Pancreas (tissue), 10 donors: ENCODE results near the gene ANKDD1B. TPM values are rescaled to one million over a fixed set of nuclear protein-coding genes. Genes with fewer than 3 reads are reported as not detected.

Experiments used
- ATAC-seq, 4 donors: fragments of 200-7000 bp; cut with Tn5 transposase; one replicate each; pipeline versions ENCODE4 v1.8.0 to v1.9.1; 2020; ENCODE audit warnings: mild to moderate bottlenecking in 4 of 4, moderate library complexity in 4 of 4
- DNase-seq, 6 donors: peaks; one replicate each; pipeline ENCODE4 v3.0.0-alpha.2; 2020
- FAIRE-seq: peaks from 2 replicates; lab custom pipeline; 2012; peaks lifted over from hg19 to GRCh38; lab: Jason Lieb, UNC
- H3K27ac ChIP-seq, 4 donors: fragments of 200-600 bp; sonication (generic); 1 replicate in 3 of 4; 2 replicates in 1 of 4; pipeline versions ENCODE4 v1.5.0 to v1.8.0; 2020
- H3K27me3 ChIP-seq, 4 donors: fragments of 200-600 bp; one replicate each; pipeline ENCODE4 v1.8.0; 2021
- H3K36me3 ChIP-seq, 3 donors: fragments of 200-600 bp; sonication (generic) in 1 of 3; one replicate each; pipeline versions ENCODE4 v1.5.0 to v1.8.0; 2020 to 2021
- H3K4me1 ChIP-seq, 3 donors: fragments of 200-600 bp; one replicate each; pipeline ENCODE4 v1.8.0; 2021
- H3K4me3 ChIP-seq, 4 donors: fragments of 200-600 bp; sonication (generic) in 2 of 4; one replicate each; pipeline versions ENCODE4 v1.5.0 to v1.8.0; 2020 to 2021
- H3K9me3 ChIP-seq, 4 donors: fragments of 200-600 bp; one replicate each; pipeline ENCODE4 v1.8.0; 2021
- CTCF ChIP-seq, 4 donors: fragments of 200-600 bp; sonication (generic) in 3 of 4; IDR thresholded peaks; one replicate each; pipeline versions ENCODE4 v1.5.0 to v1.8.0; 2021; ENCODE audit warnings: antibody characterized with exemption in 4 of 4
- WGBS, 2 donors: extraction: QIAGEN DNeasy Blood & Tissue Kit; methylation state at CpG; one replicate each; pipeline ENCODE4 v1.1.7; 2013; 5-methylcytosine and 5-hydroxymethylcytosine counted together
- intact Hi-C, 3 donors: fragments of 100-400 bp; cut with DNase I; formaldehyde crosslinking; loops; one replicate each; pipeline versions ENCODE4 v1.11.1 to v1.14.2; 2022
- polyA plus RNA-seq, 2 donors: library from polyadenylated mRNA; stranded (reverse); fragments of 200-250 nt; gene quantifications; one replicate each; pipeline ENCODE4 v1.2.3, GENCODE V29; 2013
- total RNA-seq, 6 donors: library from RNA; stranded (reverse); fragmentation: NEBNext Ultra II Directional in 4 of 6; extraction: Animal tissue kit (Norgen Biotek cat#: 25700) in 4 of 6; gene quantifications; one replicate each; pipeline versions ENCODE4 v1.2.1 to v1.2.4, GENCODE V29; 2021 to 2023
- donor health status: healthy with polysubstance abuse.
- donor health status: DM: no; HTN: no; CAD: no; lungs with moderate emphysema.
- donor health status: DM: no; HTN: no; CAD: no.
- donor health status: control.
- donor health status: control.
- donor health status: Bipolar disorder and iron deficiency.
- donor health status: DM: yes; HTN: yes; CAD: no.
- donor health status: DM: no; HTN: no; CAD: no.
- donor health status: DM: no; HTN: no; CAD: no.
- donor health status: DM: yes; HTN: yes; CAD: no.

The ANKDD1B gene
- total and polyA plus RNA-seq, 8 donors: 0.38 to 1.3 (median 0.60) TPM

- intact Hi-C loops: no loop called here
- ATAC-seq: no peak
- Histone ChIP-seq H3K36me3 (no peaks in the 10 kb centered on the region), H3K27me3 (no peaks in the 10 kb centered on the region), H3K27ac (no peak overlapping the region), H3K4me1 (peaks cover 0 to 8% (median 0%) of the 10 kb centered on the region in 3 donors), H3K4me3 (no peak overlapping the region), H3K9me3 (no peaks in the 10 kb centered on the region)
- no peak for DNase-seq
- TF ChIP-seq CTCF (IDR thresholded peaks at IDR 0.05): no peak
- FAIRE-seq: no peak
- WGBS, 2 donors: 78 to 90% methylated on average over 2 of the region's 2 CpGs
These were observed 100.8 kb downstream of the ANKDD1B start for GRCh38 chr5:75712091-75712490.

- Histone ChIP-seq H3K4me3 (peak overlapping the region; percentile 68 to 89 (median 84)), H3K4me1 (peaks cover 0 to 11% (median 0%) of the 10 kb centered on the region in 3 donors), H3K27ac (peak overlapping the region; percentile 68 to 87 (median 82)), H3K27me3 (no peaks in the 10 kb centered on the region), H3K36me3 (no peaks in the 10 kb centered on the region), H3K9me3 (no peaks in the 10 kb centered on the region)
- intact Hi-C loops: no loop called here
- ATAC-seq (peak in 2 of 4 donors; percentile 1 to 4), FAIRE-seq (no peak), DNase-seq (peak in 1 of 6 donors; percentile 13)
- 1% methylated on average over 7 of the region's 7 CpGs for WGBS, 2 donors
- TF ChIP-seq CTCF (IDR thresholded peaks at IDR 0.05): no peak
These were observed 105.4 kb downstream of the ANKDD1B start for GRCh38 chr5:75716715-75717081.

- H3K4me3 ChIP-seq: peak within 1 kb of the TSS; percentile 68 to 89 (median 84)
- H3K27ac ChIP-seq: peak within 1 kb of the TSS; percentile 68 to 87 (median 82)
- WGBS, 2 donors: 8 to 9% methylated on average over 51 of the region's 51 CpGs
- H3K4me1 ChIP-seq: peaks cover 0 to 11% (median 0%) of the 10 kb centered on the region in 3 donors
- intact Hi-C loops: no loop called here
- no peaks in the 10 kb centered on the region for H3K9me3 ChIP-seq
- FAIRE-seq (peak; percentile 86), DNase-seq (peak; percentile 95 to 99 (median 98)), ATAC-seq (peak; percentile 97 to 99 (median 98))
- H3K36me3 ChIP-seq: no peaks in the 10 kb centered on the region
- no peak for TF ChIP-seq CTCF (IDR thresholded peaks at IDR 0.05)
- no peaks in the 10 kb centered on the region for H3K27me3 ChIP-seq
These were observed 106.0 kb downstream of the ANKDD1B start, which contains the start of gene POC5 for GRCh38 chr5:75717082-75717922. Gene POC5, minus strand, starts transcription at chr5:75717437. Its CDS starts 4,500 bp downstream, at chr5:75712937.

- FAIRE-seq (no peak), DNase-seq (no peak), ATAC-seq (no peak)
- WGBS, 2 donors: 67 to 75% methylated on average over 5 of the region's 5 CpGs
- H3K27ac ChIP-seq: no peak overlapping the region
- H3K4me1 ChIP-seq: peaks cover 0 to 8% (median 0%) of the 10 kb centered on the region in 3 donors
- TF ChIP-seq CTCF (IDR thresholded peaks at IDR 0.05): no peak
- H3K9me3 ChIP-seq: no peaks in the 10 kb centered on the region
- H3K27me3 ChIP-seq: no peaks in the 10 kb centered on the region
- no peaks in the 10 kb centered on the region for H3K36me3 ChIP-seq
- intact Hi-C loops: no loop called here
- H3K4me3 ChIP-seq: no peak overlapping the region
These were observed 109.6 kb downstream of the ANKDD1B start for GRCh38 chr5:75720882-75721281.

Other genes starting within 250 kb of the ANKDD1B start
- gene CERT1, start 99.8 kb upstream of the ANKDD1B start, total RNA-seq: 10 to 100 TPM; 10.2 to 22.7 (median 13.5) TPM
- gene CERT1, start 99.8 kb upstream of the ANKDD1B start, polyA plus RNA-seq: 1 to 10 TPM; 6.2 to 8.7 TPM
- 10 to 100 TPM in 5 of 6 donors, 1 to 10 TPM in 1; 9.8 to 18.5 (median 11.7) TPM for gene POLK, start 99.6 kb upstream of the ANKDD1B start, total RNA-seq
- 1 to 10 TPM; 3.9 to 5.7 TPM for gene POLK, start 99.6 kb upstream of the ANKDD1B start, polyA plus RNA-seq
- 1 to 10 TPM; 2.6 to 5.5 (median 4.0) TPM for gene POC5, start 106.0 kb downstream of the ANKDD1B start, total RNA-seq
- 1 to 10 TPM; 5.7 to 6.9 TPM for gene POC5, start 106.0 kb downstream of the ANKDD1B start, polyA plus RNA-seq